NCI-H187 (cell line): Measurements from ENCODE around the gene LINC00237.

Experiments
- DNase-seq, 2 experiments: peaks; one replicate each; lab custom pipeline; 2025; lab: John Stamatoyannopoulos, UW

The LINC00237 gene

GRCh38 chr20:21047981-21048380, 58.2 kb downstream of the LINC00237 start:
- DNase-seq = no peak

GRCh38 chr20:21046413-21047070, 59.6 kb downstream of the LINC00237 start:
- no peak for DNase-seq
